AG08395 (cell line): ENCODE results near the gene RHOF.
"Not testable (repeated sequence)": the region's sequence is repeated elsewhere in the genome, so short reads cannot be mapped to it uniquely, and the experiment has no call there.

Experiments
- DNase-seq: peaks from one replicate; pipeline ENCODE4 v3.0.0; 2012; ENCODE audit warnings: mixed read lengths, low spot score

RHOF gene

DNA sequence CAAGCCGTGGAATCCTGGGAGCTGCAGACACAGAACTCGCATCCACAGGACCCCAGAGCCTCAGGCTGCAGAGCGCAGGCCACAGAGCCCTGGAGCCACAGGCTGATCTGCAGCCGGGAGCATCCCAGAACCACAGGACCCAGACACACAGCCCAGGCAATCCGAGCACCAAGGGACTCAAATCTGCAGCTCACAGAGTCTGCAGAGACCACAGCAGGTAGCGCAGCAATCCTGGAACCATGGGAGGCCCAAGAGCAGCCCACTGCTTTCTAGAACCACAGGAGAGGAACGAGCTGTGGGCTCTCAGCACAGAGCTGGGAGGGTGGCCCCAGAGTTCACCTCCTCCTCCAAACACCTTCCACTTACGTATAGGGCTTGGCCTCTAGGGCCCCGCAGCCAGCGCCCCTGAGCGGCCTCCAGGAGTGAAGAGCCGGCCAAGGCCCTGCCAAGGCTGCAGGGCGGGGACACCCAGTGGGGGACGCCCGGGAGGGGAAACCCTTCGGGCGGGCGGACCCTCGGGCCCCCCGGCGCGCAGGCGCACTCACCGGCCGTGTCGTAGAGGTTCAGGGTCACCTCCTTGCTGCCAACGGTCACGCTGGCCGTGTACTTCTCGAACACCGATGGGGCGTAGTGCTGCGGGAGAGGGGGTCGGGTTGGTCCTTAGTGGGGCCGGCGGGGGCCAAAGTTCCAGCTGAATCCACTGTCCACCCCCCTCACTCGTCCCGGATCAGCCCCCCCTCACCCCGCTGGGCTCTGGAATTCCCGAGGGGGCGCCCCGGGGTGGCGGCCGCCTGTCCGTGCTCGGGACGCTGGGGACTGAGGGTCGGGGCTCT, 665 bp downstream of the RHOF start:
- no peak for DNase-seq

DNA sequence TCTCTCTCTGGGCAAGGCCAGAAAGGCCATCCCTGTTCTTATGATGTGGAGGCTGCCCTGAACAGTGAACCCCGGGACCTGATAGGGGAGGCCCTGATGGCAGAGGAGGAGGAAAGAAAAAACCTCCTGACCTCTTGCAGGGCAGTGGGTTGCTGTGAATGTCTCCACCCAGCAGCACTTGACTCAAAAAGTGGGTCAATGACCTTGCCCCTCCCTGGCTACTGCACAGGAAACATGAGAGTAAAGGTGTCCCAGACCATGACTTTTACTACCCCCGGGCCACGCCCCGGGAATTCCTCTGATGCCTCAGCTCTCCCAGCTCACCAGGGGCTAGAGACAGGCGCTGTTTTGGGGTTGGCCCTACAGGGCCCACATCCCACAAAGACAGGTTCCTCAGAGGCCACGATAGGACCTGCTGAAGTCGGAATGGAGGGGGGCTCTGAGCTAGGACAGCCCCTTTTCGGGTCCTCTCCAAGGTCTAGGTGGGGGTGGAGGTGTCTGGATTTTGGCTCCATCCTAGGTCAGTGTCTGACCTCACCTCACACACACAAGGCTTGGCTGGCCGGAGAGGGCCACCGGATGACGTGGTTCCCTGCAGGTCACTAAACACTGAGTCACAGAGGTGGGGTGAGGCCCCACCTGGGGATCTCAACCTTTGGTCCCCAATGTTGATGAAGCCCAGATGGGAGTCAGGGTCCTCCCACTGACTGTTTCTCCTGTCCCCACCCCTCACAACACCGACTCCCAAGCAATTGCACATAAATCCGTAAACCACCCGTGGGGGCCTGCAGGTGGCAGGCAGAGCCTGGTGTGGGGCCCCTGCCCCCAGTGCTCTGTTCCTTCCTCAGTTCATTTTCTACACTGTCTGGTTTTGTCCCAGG, 1.6 kb downstream of the RHOF start:
- no peak for DNase-seq

DNA sequence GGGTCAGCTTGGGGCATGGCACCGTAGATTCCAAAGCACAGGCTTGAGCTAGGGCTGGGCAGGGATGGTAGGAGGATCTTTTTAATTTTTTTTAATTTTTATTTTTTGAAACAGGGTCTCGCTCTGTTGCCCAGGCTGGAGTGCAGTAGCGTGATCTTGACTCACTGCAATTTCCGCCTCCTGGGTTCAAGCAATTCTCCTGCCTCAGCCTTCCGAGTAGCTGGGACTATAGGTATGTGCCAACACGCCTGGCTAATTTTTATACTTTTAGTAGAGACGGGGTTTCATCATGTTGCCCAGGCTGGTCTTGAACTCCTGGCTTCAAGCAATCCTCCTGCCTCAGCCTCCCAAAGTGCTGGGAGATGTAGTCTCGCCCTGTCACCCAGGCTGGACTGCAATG, 2.7 kb downstream of the RHOF start:
- DNase-seq: not testable (repeated sequence)

DNA sequence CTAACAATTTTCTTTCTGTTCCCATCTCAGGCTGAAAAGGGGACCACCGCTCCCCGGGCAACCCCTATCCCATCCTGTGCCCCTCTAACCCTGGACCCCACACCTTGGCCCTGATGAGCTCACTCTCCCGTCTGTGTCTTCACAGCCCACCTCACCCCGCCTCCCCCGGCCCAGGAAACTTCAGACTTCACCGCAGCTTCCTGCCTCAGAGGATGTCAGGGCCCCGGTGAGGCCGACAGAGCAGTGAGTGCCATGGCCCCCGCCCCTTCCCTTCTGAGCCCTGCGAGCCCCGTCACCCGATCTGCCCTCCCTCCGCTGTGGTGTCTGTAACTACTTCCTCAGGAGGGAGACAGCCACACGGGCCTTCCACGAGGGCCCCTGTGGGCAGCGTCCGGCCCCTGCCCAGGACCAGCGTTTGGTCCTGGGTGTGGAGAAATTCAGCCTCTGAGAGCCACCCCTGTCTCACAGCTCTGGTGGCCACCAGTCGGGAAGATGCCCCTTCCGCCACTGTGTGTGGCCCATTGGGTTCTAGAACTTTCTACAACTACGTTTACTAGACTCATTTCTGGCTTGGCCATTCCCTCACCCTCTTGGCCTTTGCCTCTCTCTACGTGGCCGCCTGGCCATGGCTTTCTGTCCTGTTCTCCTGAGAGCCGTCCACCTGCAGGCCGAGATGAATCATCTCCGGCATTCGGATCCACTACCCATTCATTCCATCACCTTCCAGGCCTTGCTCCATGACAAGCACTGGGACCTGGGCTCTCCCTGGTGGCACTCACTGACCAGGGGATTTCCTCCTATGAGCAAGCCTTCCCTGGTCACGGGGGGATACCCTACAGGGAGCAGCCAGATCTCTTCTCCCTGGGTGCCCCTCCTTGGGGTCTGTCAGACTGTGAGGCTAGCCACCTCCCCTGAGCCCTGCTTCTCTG, 3.4 kb downstream of the RHOF start:
- DNase-seq: no peak

DNA sequence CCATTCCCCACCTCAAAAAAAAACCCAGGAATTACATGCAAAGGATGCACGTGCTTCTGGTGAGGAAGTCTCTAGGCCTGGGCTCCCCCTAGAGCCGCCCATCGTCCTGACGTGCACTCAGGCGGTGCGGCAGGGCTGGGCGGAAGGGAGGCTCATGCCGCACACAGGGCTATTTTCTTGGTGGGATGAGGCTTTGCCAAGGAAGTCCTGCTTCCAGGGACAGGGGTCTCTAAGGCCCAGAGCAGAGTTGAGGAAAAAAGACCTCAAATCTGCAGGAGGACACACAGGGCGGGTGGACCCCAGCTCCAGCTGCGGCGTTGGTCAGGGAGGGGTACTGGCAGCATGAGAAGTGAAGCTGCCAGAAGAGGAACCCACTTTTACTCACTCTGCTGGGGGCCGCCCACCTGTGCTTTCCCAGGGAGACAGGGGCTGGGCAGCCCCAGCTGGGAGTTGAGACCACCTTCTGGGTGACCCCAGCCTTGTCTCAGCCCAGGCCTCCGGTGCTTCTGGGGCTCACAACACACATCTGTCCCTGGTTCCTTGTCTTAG, 4.2 kb downstream of the RHOF start:
- no peak for DNase-seq

DNA sequence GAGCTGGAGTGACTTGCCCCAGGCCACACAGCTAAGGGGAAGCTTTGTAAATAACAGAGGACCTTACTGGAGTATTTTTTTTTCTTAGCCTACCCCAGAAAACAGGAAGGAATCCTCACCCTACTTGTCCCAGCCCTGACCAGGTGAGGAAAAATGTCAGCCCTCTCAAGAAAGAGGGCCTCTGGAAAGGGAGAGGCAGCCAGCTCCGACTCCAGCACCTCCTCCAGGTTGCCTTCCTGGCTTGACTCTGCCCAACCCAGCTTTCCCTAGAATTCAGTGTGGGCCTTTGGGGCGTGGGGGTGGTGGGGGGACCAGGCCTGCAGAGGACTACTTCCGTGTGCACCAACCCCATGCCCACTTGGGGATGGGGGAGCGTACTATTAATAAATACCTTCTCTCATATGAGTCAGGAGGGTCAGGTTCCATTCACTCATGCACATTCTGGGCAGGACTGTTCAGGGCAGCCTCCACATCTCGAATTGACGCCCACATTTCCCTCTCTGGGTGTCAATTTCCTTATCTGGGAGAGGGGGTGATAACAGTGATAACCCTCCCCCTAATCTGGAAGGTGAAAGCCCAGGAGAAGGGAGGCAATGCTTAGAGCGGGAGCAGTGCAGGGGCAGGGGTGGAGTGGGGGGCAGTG, 5.2 kb downstream of the RHOF start:
- DNase-seq: no peak

DNA sequence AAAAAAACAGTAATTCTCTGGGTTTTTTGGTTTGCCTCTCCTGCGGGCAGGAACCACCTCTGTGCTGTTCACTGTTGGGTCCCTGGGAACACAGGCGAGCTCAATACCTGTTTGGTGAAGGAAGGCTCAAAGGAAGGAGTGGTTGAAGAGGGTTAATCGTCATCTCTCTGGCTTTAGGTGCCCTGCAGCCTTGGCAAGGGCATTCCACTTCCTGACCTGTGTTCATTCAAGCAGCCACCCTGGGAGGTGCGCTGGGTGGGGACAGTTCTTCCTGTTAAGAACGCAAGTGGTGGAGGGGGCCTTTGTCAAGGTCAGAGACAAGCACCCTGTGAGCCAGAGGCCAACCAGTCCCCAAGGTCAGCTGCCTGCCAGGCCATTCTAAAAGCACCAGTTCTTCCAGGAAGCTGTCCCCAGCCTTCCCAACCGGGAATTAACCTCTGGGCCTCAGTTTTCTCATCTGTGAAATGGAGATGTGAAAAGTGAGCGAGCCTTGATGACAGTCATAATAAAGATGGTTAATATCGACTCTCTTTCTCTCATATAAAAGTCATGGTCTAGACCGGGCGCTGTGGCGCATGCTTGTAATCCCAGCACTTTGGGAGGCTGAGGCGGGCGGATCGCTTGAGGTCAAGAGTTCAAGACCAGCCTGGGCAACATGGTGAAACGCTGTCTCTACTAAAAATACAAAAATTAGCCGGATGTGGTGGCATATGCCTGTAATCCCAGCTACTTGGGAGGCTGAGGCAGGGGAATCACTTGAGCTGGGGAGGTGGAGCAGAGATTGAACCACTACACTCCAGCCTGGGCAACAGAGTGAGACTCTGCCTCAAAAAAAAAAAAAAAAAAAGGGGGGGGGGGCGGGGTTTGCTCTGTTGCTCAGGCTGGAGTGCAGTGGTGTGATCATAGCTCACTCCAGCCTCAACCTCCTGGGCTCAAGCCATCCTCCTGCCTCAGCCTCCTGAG, 6.1 kb downstream of the RHOF start:
- DNase-seq: no peak

DNA sequence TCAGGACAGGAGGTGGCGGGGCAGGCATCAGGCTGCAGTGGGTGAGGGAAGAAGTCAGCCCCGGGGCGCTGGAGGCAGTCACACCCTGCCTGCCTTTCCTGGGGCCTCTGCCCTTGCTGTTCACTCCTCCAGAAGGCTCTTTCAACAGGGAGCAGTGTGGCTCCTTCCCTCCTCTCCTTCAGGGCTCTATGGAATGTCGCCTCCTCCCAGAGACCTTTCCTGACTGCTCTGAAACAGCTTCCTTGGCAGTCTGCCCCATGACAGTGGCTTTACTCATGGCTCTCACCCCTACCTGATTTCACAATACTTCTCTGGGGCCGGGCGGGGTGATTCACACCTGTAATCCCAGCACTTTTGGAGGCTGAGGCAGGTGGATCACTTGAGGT, 7.1 kb downstream of the RHOF start:
- DNase-seq: peak; percentile 80

DNA sequence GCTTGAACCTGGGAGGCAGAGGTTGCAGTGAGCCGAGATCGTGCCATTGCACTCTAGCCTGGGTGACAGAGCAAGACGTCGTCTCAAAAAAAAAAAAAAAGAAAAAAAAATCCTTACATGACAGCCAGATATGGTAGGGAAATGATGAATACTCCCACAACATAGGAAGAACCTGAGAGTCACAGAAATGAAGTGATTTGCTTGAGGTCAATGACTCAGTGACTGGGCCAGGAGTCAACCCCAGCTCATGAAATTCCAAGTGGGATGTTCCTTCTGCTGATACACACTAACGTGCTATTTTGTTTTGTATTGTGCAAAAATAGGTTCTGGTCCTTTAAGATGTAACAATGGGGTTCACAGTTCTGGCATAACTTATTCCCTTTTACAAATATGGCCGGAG, 9.0 kb downstream of the RHOF start:
- peak; percentile 88 for DNase-seq

DNA sequence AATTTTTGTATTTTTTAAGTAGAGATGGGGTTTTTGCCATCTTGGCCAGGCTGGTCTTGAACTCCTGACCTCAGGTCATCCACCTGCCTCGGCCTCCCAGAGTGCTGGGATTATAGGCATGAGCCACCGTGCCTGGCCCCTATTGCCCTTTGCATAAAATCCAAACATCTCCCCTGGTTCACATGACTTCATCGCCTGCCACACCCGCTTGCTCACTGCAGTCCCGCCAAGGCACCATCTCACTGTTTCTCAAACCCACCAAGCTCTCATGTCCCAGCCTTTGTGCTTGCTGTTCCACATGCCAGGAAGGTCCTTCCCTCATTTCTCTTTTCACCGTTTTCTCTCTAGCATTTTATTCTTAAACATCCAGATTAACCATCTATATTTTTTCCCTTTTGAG, 9.7 kb downstream of the RHOF start:
- DNase-seq: no peak

DNA sequence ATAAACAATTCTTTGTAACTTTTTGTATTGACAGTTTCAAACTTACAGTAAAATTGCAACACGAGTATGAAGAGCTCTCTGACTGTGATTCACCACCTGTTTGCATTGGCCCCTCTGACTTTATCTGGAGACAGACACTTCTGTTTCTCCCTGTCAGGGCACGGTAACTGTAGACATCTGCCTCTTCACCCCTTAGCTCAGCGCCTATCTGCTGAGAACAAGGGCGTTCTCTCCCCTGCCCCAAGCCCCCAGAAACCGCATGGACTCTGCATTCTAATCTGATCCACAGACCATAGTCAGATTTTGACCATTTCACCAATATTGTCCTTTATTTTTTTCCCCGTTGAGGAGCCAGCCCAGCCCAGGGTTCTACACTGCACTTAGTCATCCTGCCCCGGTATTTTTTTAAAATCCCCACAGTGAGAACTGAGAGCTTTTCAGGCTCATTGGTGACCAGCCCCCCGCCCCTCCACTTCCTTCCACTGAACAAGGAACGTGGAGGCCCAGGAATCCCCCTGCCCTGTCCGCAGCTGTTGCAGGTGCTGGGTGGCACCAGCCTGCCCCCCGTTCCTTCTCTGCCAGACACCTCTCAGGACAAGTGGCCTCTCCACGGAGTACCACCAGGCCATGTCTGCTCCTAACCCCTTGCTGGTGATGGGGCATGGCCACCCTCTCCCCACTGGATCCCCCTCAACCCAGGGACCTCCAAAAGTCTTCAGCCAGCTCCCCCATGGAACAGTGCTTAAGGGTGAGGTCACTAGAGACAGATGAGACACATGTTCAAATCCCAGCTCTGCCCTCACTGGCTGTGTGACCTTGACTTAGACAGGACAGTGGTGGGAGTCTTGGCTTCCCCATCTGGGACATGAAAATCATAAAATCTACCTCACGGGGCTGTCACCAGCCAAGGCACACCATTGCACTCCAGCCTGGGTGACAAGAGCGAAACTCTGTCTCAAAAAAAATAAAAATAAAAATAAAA, 11.2 kb downstream of the RHOF start:
- DNase-seq: no peak

DNA sequence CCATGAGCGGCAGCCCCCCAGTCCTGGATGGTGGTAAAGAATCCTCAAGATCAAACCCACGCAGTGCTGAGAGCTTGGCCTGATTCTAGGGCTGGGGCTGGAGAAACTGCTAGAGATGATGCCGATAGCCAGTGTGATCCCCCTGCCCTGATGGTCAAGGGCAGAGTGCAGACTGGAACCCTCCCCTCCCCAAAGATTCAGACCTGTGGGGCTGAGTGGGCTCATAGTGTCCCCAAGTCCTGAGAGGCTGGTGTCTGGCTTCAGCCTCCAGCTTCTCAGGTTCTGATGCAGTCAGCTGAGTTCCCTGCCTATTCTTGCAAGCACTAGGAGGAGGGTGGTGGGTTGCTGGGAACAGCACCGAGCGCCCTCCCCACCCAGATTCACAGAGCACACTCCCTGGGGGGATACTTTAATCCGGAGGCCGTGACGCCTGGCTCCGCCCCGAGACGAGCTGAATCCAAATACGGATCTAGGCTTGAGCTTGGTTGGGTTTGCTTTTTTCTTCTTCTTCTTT, 11.9 kb downstream of the RHOF start:
- DNase-seq: no peak

DNA sequence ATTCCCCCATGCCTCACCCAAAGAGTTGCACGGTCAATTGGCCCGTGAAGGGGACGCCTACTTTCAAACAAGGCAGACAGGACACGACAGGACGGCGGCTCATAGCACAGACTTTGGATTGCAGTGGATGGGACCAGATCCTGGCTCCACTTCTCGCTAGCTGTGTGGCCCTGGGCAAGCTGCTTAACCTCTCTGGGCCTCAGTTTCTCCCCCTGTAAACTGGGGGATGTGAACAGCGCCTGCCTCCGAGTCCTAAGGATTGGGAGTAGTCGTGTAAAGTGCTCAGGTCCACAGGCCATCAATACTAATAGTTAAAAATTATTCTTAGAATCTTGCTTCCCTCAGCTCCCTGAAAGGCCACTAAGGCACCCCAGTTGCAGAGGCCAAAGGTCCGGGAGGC, 13.1 kb downstream of the RHOF start:
- DNase-seq: no peak

DNA sequence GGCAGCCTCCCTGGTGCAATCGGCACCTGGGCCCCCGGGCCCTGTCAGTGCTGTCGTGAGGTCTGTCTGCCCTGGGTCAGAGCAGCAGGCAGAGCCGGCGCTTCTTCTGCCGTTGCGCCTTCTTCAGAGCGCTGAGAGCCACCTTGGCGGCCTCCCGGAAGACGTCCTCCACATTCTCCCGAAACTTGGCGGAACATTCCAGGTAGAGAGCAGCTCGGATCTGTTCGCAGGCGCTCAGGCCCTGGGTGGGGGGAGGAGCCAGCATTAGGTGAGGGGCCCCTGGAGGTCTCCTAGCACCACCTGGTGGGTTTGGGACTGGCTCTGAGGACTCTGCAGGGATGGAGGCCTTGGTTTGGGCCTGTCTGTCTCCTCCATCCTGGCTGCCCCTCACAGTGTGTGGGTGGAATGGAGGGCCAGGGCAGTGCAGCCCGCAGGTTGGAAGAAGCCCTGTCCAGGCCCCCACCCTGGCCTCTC, 14.0 kb downstream of the RHOF start:
- no peak for DNase-seq

DNA sequence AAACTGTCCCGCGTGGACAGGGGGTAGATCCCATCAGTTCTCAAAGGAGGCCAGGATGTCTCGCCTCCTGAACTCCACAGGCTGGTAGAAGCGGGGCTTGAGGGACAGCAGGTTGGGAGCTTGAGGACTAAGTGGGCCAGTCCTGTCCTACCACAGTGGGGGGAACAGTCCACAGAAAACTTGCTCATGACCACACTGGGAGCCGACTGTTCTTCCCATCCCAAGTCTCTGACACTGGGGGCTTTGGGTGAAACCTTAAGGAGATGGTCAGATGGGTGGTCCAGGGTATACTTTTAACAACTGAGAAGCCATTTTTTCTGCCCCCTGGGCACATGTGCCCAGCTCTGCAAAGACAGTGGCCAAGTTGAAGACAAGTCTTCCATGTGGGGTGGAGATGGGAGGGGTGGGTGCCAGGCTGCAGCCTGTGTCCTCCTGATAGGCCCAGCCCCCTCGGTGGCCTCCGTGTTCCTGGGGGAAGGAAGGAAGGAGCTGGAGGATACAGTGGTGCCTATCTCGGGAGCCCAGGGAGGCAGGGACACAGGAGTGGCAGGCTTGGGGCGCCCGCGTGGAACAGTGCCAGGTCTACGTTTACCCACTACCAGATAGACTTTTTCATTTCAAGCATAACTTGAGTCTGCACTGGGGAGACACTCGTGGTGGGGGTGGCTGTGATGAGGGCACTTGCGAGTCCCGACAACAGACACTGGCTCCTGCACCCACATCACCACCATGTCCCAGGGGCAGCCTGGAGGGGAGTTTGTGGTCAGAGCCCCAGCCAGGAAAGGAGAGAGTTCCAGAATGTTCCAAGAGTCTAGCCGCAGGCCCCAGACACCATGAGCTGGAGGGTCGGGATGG, 14.7 kb downstream of the RHOF start:
- DNase-seq: no peak

DNA sequence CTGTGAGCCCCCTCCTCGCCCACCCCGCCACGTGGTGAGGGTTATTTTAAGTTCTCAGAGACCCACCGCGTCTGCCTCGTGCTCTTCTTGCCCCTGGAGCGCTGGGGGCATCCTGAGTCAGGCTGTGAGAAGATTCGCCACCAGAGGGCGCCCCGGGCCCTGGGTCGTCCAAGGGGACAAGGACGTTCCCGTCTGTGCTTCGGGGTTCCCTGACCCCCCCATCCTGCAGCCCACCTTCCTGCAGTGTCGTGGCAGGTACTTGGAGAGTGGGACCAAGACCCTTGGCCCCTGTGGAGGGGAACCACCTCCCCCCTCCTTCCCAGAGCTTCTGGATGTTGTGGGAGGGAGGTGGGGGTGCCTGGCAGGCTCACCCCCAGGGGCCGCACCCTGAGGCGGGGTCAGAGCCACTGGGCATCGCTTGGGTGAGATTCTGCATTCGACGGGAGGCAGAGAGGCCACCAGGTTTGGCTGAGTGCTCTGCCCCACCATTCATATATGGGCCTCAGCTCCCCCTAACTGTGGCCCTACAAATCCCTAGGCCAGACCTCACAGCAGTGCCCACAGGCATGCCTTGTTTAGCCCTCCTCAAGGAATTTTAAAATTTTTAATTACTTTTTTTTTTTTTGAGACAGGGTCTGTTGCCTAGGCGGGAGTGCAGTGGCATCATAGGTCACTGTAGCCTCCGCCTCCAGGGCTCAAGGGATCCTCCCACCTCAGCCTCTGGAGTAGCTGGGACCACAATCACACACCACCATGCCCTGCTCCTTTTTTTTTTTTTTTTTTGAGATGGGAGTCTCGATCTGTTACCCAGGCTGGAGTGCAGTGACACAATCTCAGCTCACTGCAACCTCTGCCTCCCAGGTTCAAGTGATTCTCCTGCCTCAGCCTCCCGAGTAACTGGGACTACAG, 17.0 kb downstream of the RHOF start:
- peak; percentile 79 for DNase-seq

DNA sequence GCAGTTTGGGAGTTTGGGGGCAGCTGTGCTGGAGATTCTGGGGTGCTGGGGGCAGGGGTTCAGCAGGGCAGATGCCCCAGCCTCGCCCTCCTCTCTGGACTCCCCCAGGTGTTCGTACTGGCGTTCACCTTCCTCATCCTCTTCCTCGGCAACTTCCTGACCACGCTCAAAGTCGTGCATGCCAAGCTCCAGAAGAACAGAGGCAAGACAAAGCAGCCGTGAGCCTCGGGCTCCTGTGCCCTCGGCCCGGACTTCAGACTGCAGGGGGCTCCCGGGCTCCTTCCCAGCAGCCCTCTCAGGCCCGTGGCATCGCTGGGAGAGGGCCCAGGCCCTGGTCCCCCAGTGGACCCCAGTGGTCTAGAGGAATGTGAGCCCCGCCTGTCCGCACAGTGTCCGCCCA, 18.0 kb downstream of the RHOF start:
- DNase-seq: no peak
